Fibroblast of skin of right quadriceps (primary cell): Measurements from ENCODE around the gene ATP1A3.
A peak's percentile ranks its signal among the peaks of the same experiment; 100 is the strongest.
"Not testable (repeated sequence)": the region's sequence is repeated elsewhere in the genome, so short reads cannot be mapped to it uniquely, and the experiment has no call there.

ENCODE experiments used
- DNase-seq: peaks from one replicate; pipeline ENCODE4 v3.0.0-alpha.2; 2013

The ATP1A3 gene

GRCh38 chr19:42010245-42011126, 16.5 kb upstream of the ATP1A3 start:
- DNase-seq, result peak; percentile 73

- no peak for DNase-seq
Observed at GRCh38 chr19:42006569-42006968, 12.5 kb upstream of the ATP1A3 start.

- DNase-seq, result no peak
Observed at GRCh38 chr19:42005504-42005903, 11.5 kb upstream of the ATP1A3 start.

DNA sequence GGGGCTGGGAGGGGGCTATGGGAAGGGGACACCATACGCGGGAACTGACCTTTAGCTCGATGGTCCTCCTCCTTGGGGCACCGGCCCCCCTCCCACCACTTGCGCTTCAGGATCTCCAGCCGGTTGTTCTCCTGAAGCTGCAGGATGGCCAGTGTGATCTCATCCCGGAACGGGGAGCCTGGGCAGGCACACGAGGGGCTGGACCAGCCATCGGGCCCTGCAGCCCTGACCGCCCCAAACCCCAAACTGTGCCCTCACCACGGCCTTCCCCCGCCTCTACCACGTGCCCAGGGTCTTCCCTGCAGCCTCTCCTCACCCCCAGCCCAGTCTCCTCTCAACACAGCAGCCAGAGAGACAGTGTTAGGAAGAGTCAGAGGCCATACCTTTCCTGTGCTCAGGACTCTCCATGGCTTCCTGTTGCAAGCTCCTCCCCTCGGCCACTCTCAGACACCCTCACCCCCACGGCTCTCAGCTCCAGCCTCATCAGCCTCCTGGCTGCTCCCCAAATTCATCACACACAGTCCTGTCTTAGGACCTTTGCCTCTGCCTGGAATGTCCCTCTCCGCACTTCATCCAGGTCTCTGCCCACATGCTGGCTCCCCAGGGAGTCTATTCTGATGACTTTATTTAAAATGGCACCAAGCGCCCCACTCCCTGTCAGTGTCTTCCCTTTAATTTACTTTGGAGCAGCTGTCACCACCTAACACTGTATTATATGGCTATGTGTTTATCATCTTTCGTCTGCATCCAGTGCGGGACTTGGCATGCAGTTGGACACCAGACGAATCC, 9.7 kb upstream of the ATP1A3 start:
- DNase-seq, result no peak

GRCh38 chr19:41999878-42000208, 5.8 kb upstream of the ATP1A3 start:
- no peak for DNase-seq

GRCh38 chr19:41999071-41999877, 5.2 kb upstream of the ATP1A3 start:
- no peak for DNase-seq

DNA sequence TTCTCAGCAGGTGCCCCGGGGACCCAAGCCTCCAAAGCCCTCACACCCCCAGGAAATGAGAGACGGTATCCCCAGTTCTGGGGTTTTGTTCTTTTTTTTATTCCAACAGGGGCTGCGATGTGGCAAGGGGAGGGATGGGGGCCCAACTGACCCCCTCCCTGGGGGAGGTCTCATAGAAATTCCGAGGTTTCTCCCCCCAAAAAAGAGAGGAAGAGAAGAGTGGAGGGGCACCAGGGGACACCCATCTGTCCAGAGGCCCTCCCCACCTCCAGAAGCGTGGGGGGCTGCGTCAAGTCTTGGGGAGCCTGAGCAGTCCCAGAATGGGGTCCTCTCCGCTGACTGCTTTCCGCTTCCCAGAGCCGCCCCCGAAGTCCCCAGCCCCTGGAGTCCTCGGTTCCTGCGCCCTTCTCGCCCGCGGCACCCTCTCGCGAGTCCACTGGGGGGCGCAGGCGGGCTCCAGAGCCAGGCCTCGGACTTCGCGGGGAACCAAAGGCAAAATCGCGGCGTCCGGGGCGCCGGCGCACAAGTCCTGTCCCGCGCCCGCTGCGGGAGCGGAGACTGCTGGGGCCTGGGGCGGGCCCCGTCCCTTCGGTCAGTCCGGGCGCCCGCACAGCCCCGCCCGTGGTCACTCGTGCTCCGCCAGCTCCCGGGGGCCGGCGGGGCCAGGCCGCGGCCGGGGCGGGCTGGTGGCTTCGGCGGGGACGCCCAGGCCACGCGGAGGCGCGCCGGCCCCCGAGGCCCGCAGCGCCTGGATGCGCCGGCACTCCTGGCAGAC, 4.4 kb upstream of the ATP1A3 start:
- no peak for DNase-seq

DNA sequence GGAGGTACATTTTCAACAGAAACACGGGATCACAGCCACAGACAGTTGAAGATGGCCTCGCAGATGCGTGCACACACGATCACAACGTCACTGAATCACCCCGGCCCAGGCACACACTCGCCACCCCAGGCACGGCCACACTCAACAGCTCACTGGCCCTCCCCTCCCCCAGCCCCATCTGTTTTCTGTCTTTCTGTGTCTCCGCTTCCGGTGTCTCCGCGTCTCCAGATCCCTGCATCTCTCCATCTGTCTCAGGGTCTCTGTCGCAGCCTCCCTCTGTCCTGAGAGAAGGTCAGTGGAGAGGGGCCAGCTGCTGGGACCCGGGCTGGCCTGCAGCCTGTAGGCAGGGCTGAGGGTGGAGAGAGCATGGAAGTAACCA, 3.8 kb upstream of the ATP1A3 start:
- no peak for DNase-seq

DNA sequence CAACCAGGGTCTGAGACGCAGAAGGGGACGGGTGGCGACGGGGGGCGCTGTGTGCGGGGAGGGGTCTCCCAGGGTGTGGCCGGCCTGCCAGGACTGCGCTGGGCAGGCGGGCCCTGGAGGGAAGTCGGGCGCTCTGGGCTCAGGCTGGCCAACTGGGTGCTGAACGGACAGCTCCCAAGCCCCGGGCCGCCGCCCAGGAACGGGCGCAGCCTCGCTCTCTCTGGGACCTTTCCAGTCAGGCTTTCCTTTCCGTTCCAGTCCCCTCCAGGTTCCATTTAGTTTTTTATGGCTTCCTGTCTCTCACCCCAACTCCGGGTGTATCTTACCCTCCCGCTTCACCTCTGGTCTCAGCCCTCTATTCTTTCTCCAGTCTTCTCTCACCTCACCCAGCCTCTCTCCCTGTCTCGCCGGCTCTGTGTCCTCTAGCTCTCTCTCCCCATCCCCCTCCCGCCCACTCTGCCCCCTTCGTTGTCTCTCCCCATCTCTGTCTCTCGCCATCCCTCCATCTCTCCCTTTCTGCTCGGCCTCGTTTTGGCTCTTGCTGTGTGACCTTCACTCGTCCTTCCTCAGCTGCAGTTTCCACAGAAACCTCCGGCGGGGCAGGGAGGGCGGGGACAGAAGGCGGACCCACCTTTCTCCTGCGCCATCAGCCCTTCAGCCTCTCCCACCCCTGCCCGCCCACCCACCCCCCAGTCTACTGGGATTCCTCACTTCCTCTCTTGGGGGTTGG, 3.3 kb upstream of the ATP1A3 start:
- no peak for DNase-seq

- no peak for DNase-seq
Observed at GRCh38 chr19:41995959-41996797, 2.1 kb upstream of the ATP1A3 start.

DNA sequence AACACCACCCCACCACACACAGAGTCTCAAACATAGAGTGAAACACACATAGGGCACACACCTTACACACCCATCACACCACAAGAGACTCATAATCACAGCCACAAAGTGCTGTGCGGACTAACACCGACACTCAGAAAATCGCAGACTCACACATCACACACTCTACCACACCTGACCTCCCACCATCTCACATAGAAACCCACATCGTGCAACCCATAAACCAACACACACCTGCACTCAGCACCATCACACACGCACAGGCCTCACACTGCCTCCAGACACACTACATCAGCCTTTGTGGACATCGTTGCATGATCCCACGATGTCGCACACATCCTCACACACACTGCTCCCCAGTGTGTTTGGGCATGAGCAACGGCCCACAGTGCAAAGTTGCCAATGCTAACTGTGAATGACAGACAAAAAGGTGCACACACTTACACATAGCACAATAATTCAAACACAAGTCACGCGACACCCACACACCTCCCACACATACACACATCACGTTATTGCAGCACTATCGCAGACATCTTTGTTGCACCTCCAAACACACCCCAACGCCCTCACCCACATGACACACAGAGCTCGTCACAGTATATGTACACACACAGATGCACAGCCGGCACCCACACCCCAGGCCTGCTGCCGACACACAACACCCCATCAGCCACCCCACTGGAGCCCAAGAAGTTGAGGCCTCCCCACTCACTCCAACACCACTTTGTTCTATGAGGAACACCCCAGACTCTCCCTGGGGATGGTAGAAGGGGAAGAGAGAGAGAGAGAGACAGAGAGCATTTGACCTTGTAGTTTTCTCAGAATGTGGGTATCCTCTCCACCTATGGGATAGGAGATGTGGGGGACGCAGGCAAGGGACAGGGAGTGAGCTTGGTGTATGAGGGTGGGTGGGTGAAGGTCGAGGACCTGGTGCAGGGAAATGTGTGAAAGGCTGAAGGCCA, 1.2 kb upstream of the ATP1A3 start:
- DNase-seq, result no peak

DNA sequence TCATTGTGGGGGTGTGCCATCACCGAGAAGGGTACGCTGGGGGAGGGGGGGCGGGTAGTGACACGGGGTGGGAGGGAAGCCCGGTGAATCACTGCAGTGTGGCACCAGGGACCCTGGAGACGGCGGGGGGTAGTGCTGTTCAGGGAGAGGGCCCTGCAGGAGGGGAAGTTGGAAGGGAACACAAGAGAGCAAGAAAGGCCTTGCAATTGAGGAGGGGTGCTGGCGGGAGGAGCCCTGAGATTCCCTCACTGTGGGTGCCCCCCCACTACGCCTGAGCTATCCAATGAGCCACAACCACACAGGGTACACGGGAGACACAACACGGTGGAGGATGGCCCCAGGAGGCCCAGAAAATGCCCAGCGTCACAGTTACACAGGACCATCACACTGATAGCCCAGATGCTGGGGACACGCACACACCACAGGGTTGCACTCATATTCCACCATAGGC, 516 bp upstream of the ATP1A3 start:
- no peak for DNase-seq

GRCh38 chr19:41991925-41992569, 2.0 kb downstream of the ATP1A3 start:
- not testable (repeated sequence) for DNase-seq

DNA sequence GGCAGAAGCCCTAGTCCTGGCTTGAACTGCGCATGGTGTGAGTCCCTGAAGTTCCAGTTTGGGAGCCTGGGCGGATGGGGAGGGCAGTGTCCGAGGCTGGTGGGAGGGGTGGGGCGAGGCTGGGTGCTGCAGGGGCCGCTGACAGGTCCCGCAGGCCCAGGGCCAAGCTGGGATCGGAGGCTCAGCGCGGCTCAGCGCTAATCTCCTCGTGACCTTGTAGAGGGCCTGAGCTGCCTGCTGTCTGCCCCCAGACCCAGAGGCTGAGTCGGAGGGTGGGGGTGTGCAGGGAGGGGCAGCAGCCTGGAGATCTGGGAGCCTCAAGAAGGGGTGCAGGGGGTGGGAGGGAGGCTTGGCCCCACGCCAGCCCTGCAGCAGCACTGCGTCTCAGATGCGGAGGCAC, 3.0 kb downstream of the ATP1A3 start:
- DNase-seq, result no peak

DNA sequence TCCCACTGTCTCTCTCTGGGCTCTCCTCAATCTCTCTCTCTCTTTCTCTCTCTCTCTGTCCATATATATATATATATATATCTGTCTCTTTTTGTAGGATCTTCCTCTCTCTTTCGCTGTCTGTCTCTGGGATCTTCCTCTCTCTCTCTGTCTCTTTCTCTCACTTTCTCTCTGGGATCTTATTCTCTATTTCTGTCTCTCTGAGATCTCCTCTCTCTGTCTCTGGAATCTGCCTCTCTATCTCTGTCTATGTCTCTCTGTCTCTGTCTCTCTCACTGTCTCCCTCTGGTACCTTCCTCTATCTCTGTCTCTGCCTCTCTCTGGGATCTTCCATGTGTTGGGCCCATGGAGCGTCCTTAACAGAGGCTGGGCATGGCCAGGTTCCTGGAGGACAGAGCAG, 3.4 kb downstream of the ATP1A3 start:
- DNase-seq, result no peak

DNA sequence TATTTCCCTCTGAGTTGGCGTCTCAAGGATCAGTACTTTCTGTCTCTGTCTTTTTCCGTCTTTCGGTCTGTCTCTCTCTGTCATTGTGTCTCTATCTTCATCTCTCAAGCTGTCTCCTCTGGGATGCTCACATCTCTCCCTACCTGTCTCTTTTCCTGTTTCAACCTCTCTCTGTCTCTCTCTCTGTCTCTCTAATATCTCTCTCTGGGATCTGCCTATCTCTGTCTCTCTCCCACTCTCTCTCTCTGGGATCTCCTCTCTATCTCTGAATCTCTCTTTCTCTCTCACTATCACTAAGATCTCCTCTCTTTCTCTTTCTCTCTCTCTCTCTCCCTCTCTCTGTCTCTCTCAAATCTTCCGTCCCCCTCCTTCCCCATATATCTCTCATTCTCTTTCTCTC, 4.0 kb downstream of the ATP1A3 start:
- DNase-seq, result no peak

- no peak for DNase-seq
Observed at GRCh38 chr19:41988947-41989346, 5.1 kb downstream of the ATP1A3 start.

DNA sequence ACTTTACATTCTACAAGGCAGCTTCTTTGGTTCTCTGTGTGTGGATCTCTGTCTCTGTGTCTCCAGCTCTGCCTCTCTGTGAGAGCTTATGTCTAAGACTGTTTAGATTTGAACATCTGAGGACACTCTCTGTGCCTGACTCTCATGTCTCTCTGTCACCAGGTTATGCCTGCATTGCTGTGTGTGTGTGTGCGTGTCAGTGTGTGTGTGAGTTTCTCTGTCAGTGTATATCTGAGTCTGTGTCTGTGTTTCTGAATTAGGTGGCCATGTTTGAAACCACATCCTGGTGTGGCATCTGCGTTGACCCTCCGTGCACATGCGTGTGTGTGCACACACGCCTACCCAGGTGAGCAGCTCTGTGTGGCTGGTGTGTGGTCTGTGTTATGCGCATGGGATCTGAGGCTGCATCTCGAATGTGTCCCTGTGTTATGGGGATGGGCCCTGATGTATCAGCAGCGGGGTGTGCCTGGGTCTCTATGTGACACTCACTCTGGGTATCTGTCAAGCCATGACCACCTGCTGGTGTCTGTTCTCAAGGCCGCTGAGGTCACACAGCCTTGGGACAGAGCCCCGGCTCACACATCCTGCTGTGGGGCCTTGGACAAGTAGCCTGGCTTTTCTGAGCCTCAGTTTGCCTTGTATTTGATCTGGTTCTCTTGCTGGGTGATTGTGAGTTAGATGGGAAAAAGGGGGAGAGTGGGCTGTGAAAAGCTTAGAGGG, 6.7 kb downstream of the ATP1A3 start:
- no peak for DNase-seq
